Stimulated activated CD4-positive, alpha-beta T cell treated with anti-CD3 and anti-CD28 coated beads, Interleukin-4, amount 100 ng/mL, for 24 hours (primary cell): Measurements from ENCODE around the gene PCNX1.
"Not testable (repeated sequence)": the region's sequence is repeated elsewhere in the genome, so short reads cannot be mapped to it uniquely, and the experiment has no call there.

Source experiments
- DNase-seq: peaks from one replicate; pipeline ENCODE4 v3.0.0-alpha.2; 2020

PCNX1 gene

GRCh38 chr14:71022939-71023338 lies 115.7 kb downstream of the PCNX1 start:
- no peak for DNase-seq

GRCh38 chr14:71029236-71029781 lies 122.0 kb downstream of the PCNX1 start:
- no peak for DNase-seq

GRCh38 chr14:71031000-71031399 lies 123.7 kb downstream of the PCNX1 start:
- DNase-seq = no peak

- DNase-seq = no peak
Measured at GRCh38 chr14:71036433-71036832, 129.2 kb downstream of the PCNX1 start.

- no peak for DNase-seq
Measured at GRCh38 chr14:71048393-71048792, 141.1 kb downstream of the PCNX1 start.

- DNase-seq = no peak
Measured at GRCh38 chr14:71049435-71050133, 142.3 kb downstream of the PCNX1 start.

- no peak for DNase-seq
Measured at GRCh38 chr14:71050227-71050823, 143.1 kb downstream of the PCNX1 start.

- DNase-seq = no peak
Measured at GRCh38 chr14:71054706-71055105, 147.4 kb downstream of the PCNX1 start.

GRCh38 chr14:71056168-71056567 lies 148.9 kb downstream of the PCNX1 start:
- DNase-seq = no peak

- DNase-seq = no peak
Measured at GRCh38 chr14:71060274-71060673, 153.0 kb downstream of the PCNX1 start.

- no peak for DNase-seq
Measured at GRCh38 chr14:71060825-71061455, 153.7 kb downstream of the PCNX1 start.

GRCh38 chr14:71061458-71061857 lies 154.2 kb downstream of the PCNX1 start:
- DNase-seq = no peak

GRCh38 chr14:71062581-71063303 lies 155.5 kb downstream of the PCNX1 start:
- DNase-seq = no peak

- DNase-seq = no peak
Measured at GRCh38 chr14:71063351-71063750, 156.1 kb downstream of the PCNX1 start.

- not testable (repeated sequence) for DNase-seq
Measured at GRCh38 chr14:71064747-71065146, 157.5 kb downstream of the PCNX1 start.

GRCh38 chr14:71070169-71070568 lies 162.9 kb downstream of the PCNX1 start:
- DNase-seq = no peak

GRCh38 chr14:71071042-71071441 lies 163.8 kb downstream of the PCNX1 start:
- DNase-seq = no peak

- DNase-seq = no peak
Measured at GRCh38 chr14:71076462-71077092, 169.3 kb downstream of the PCNX1 start.

GRCh38 chr14:71078500-71078899 lies 171.2 kb downstream of the PCNX1 start:
- no peak for DNase-seq

GRCh38 chr14:71086567-71086966 lies 179.3 kb downstream of the PCNX1 start:
- DNase-seq = no peak

GRCh38 chr14:71089971-71090370 lies 182.7 kb downstream of the PCNX1 start:
- no peak for DNase-seq

GRCh38 chr14:71094722-71095121 lies 187.5 kb downstream of the PCNX1 start:
- no peak for DNase-seq

GRCh38 chr14:71096947-71097346 lies 189.7 kb downstream of the PCNX1 start:
- no peak for DNase-seq
